ENCODE results near the gene RNF152. TPM values are rescaled to one million over a fixed set of nuclear protein-coding genes. Genes with fewer than 3 reads are reported as not detected.

Gene RNF152
- total and polyA plus RNA-seq, 2 of the 4 experiments (the other 2 are of a cell fraction) = 7.5 to 18.5 TPM

DNA sequence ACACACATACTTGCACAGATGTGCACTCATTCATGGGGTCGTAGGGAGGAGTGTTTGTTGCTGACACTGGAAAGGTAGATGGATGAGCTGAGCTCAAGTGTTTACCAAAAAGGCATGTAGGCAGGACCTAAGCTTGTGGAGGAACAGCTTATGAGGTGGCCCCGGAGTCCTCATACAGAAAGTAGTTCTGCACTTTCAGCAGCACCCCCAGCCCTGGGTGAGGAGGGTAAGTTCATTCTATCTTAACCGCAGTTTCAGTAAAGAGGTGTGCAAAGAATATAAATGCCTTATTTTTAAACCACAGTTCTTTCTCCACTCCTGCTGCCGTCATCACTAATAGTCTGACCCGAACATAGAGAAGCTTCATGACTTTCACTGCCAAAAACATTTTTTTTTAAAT is 31.7 kb upstream of the RNF152 start:
- Histone ChIP-seq H3K27ac (ENCODE audit: insufficient read depth, low read length) (no peak overlapping the region), H4K91ac (ENCODE audit: insufficient read depth, low read depth, low read length) (no peak overlapping the region), H2AFZ (replicated peaks; ENCODE audit: low read length, poor library complexity) (no peak overlapping the region), H2BK120ac (ENCODE audit: low read depth, low read length) (no peak overlapping the region), H3K4me2 (ENCODE audit: low read depth, low read length) (no peak overlapping the region), H3K79me1 (ENCODE audit: low read depth in 1 of 2, low read length in 2 of 2) (no peaks in the 10 kb centered on the region), H3K4me1 (ENCODE audit: control insufficient read depth, insufficient read depth, low read length) (no peaks in the 10 kb centered on the region), H3K14ac (replicated peaks; ENCODE audit: low read depth, low read length) (no peak overlapping the region), H2BK20ac (ENCODE audit: low read depth, low read length) (no peak overlapping the region), H3K56ac (ENCODE audit: extremely low read depth, insufficient read depth, low read length) (no peak overlapping the region), H2BK15ac (ENCODE audit: low read depth, low read length) (no peak overlapping the region), H2BK5ac (ENCODE audit: low read depth, low read length, poor library complexity, severe bottlenecking) (no peak overlapping the region), H4K20me1 (ENCODE audit: insufficient read depth, low read length) (no peaks in the 10 kb centered on the region), H3K36me3 (ENCODE audit: control insufficient read depth, insufficient read depth, low read length) (no peaks in the 10 kb centered on the region), H3K18ac (ENCODE audit: low read depth, low read length) (no peak overlapping the region), H3K9me3 (ENCODE audit: control insufficient read depth, insufficient read depth, low read length) (peaks cover 7% of the 10 kb centered on the region; the same call in 1 of the 2 replicates), H3K27me3 (ENCODE audit: control insufficient read depth, insufficient read depth, low read length) (no peaks in the 10 kb centered on the region), H2AK9ac (replicated peaks; ENCODE audit: low read depth, low read length, poor library complexity) (no peak overlapping the region), H3K4ac (ENCODE audit: low read depth, low read length) (no peak overlapping the region), H4K8ac (ENCODE audit: low read depth in 2 of 2, low read length in 2 of 2) (no peak overlapping the region), H3K23ac (ENCODE audit: low read depth, low read length) (no peak overlapping the region), H3K9me1 (ENCODE audit: insufficient read depth, low read length) (peaks cover 7% of the 10 kb centered on the region; the same call in 1 of the 2 replicates), H3K4me3 (ENCODE audit: insufficient read depth, low read depth, low read length) (no peak overlapping the region), H3K9ac (ENCODE audit: low read depth, low read length) (no peak overlapping the region), H4K5ac (ENCODE audit: low read depth, low read length) (no peak overlapping the region), H2AK5ac (ENCODE audit: low read depth, low read length) (no peak overlapping the region)
- ChIA-PET CTCF (interaction anchor here (0.6 kb wide), 1 partner anchor 36 kb away, joined by 3 read pairs; no protein-coding TSS in a partner anchor), POLR2A (ENCODE audit: unreplicated experiment) (no interaction called here)
- TF ChIP-seq CHD1 (IDR thresholded peaks at IDR 0.05; ENCODE audit: low read depth, low read length) (no peak), SMC3 (IDR thresholded peaks at IDR 0.05; ENCODE audit: low read depth, low read length) (no peak), FOS (IDR thresholded peaks at IDR 0.05; ENCODE audit: low read depth, low read length) (no peak), RFX5 (IDR thresholded peaks at IDR 0.05; ENCODE audit: low read depth, low read length) (no peak), BHLHE40 (IDR thresholded peaks at IDR 0.05; ENCODE audit: low read depth, low read length) (no peak), MXI1 (IDR thresholded peaks at IDR 0.05; ENCODE audit: borderline replicate concordance, low read depth, low read length) (no peak), NFE2L2 (IDR thresholded peaks at IDR 0.05; ENCODE audit: low read depth, low read length) (no peak), CEBPB (IDR thresholded peaks at IDR 0.05; ENCODE audit: low read depth, low read length) (no peak), MAFK (IDR thresholded peaks at IDR 0.05; ENCODE audit: low read depth, low read length) (no peak)
- TF ChIP-seq, protein P1, sequence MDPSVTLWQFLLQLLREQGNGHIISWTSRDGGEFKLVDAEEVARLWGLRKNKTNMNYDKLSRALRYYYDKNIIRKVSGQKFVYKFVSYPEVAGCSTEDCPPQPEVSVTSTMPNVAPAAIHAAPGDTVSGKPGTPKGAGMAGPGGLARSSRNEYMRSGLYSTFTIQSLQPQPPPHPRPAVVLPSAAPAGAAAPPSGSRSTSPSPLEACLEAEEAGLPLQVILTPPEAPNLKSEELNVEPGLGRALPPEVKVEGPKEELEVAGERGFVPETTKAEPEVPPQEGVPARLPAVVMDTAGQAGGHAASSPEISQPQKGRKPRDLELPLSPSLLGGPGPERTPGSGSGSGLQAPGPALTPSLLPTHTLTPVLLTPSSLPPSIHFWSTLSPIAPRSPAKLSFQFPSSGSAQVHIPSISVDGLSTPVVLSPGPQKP (IDR thresholded peaks at IDR 0.05; ENCODE audit: borderline replicate concordance, low read depth, low read length) = no peak
- TF ChIP-seq, protein P2, sequence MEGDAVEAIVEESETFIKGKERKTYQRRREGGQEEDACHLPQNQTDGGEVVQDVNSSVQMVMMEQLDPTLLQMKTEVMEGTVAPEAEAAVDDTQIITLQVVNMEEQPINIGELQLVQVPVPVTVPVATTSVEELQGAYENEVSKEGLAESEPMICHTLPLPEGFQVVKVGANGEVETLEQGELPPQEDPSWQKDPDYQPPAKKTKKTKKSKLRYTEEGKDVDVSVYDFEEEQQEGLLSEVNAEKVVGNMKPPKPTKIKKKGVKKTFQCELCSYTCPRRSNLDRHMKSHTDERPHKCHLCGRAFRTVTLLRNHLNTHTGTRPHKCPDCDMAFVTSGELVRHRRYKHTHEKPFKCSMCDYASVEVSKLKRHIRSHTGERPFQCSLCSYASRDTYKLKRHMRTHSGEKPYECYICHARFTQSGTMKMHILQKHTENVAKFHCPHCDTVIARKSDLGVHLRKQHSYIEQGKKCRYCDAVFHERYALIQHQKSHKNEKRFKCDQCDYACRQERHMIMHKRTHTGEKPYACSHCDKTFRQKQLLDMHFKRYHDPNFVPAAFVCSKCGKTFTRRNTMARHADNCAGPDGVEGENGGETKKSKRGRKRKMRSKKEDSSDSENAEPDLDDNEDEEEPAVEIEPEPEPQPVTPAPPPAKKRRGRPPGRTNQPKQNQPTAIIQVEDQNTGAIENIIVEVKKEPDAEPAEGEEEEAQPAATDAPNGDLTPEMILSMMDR (conservative IDR thresholded peaks at IDR 0.05; ENCODE audit: low read depth, low read length) = no peak
- no TSS peak for BruUV-seq (replicated peaks)
- intact Hi-C loops (cut with micrococcal nuclease) (no loop called here), dilution Hi-C loops (cut with HindIII; ENCODE audit: low sequenced_read_pairs, unreplicated experiment) (no loop called here), in situ Hi-C loops (cut with MboI; ENCODE audit: low sequenced_read_pairs) (no loop called here)
- WGBS, 2 experiments (ENCODE audit: extremely low coverage in 2 of 2, insufficient read length in 1 of 2) = 67% methylated on average over 1 of the region's 5 CpGs; no CpG with 5 or more reads in 1 of the 2 experiments
- DNase-seq = no peak
- no peak for ATAC-seq (ENCODE audit: low read depth)

Measured in IMR-90 (cell line).